Stimulated activated CD4-positive, alpha-beta T cell treated with anti-CD3 and anti-CD28 coated beads, Interleukin-4, amount 100 ng/mL, for 1 hour (primary cell): ENCODE results near the gene ATP6V0C.
"Not testable (repeated sequence)": the region's sequence is repeated elsewhere in the genome, so short reads cannot be mapped to it uniquely, and the experiment has no call there.

Experiments used
- DNase-seq: peaks from one replicate; pipeline ENCODE4 v3.0.0-alpha.2; 2020

ATP6V0C gene

DNA sequence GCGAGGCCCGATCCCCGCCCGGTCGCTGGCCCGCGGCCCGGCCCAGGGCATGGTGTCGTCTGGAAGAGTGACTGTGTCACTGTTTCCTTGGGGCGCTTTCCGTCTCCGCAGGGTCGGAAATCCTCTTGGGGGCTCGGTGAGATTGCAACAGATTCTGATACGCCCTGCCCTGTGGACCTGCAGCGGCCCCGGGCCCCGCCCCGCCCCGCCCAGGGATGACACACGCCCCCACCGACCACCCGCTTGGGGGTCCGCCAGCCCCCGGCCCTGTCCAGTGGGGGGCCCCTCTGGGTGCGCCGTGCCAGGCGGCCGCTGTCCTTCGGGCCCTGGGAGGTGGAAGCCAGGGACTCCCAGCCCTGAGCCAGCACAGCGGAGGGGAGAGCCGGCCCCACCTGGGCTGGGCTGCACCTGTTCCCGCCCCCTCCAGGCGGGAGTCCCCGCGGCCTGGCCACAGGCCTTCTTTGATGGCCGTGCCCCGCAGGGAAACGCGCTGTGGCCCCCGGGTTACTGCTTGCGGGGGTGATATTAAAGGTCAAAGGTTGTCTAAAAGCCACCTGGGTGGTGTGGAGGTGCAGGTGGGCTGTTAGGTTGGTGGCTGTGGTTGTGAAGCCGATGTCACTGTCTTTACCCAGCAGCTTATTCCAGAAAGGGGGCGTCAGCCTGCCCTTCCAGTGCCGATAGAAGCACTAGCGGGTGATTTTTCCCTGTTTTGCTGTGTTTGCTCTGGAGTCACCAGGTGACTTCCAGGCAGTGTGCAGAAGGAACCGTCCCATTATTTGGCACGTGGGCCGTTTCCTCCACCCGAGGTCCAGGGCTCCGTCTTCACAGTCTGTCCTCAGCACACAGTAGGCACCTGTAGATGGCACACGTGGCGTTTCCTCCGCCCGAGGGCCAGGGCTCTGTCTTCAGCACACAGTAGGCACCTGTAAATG lies 38.1 kb upstream of the ATP6V0C start:
- no peak for DNase-seq

DNA sequence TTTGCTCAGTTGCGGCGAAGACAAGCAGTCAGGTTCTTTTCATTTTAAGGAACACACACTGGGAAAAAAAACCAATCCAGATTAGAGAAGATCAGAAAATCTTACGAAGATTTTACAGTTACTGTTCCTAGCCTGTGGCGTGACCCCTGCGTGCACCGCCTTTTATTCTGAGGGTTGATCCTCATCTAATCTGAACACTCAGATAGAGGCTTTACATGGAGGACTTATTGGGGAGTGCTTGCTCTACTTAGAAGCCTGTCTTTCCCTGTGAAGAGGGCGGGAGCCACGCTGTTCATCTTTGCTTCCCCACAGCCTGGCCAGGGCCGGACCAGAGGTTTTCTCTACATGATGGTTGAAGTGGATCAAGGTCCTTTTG lies 37.4 kb upstream of the ATP6V0C start:
- DNase-seq = no peak

DNA sequence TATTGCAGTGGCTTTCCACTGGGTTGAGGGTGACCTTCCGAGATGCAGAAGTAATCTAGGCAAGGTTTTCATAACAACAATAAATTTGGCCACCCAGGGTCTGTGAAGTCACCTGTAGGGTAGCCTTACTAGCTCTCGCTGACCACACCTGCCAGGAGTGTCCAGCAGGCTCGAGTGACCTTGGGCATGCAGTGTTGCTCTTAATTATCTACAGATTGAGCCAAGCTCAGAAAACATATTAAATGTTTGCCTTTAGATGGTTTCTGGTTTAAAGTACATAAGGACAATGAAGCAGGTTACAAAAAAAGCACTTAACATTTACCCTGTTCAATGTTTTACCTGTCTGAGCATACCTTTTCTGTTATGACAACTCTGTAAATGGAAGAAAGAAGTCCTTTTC lies 37.0 kb upstream of the ATP6V0C start:
- DNase-seq = no peak

DNA sequence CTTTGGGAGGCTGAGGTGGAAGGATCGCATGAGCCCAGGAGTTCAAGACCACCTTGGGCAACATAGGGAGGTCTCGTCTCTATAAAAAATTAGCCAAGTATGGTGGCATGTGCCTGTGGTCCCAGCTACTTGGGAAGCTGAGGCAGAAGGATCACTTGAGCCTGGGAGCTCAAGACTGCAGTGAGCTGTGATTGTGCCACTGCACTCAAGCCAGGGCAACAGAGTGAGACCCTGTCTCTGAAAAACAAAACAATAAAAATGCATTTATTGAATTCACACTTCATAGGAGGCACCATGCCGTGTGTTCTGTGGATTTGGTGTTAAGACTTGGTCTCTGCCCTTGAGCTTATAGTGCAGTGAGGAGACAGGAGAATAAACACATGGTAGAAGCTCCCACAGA lies 36.4 kb upstream of the ATP6V0C start:
- no peak for DNase-seq

DNA sequence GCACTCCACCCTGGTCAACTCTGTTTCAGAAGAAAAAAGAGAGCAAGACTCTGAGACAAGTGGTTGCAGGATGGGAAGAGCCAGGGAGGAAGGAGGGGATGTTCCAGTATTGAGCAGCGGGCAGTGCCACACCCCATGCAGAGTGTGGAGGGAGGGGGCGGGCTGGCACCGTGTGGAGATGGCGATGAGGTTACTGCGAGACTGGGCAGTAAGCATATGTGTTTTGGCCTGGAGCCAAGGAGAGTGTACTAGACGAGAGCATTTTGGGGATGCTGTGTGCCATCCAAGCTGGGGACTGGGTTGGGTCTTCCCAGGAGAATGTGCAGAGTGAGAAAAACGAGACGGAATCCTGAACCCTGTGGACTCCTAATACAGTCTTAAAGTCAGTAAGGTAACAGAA lies 35.5 kb upstream of the ATP6V0C start:
- no peak for DNase-seq

DNA sequence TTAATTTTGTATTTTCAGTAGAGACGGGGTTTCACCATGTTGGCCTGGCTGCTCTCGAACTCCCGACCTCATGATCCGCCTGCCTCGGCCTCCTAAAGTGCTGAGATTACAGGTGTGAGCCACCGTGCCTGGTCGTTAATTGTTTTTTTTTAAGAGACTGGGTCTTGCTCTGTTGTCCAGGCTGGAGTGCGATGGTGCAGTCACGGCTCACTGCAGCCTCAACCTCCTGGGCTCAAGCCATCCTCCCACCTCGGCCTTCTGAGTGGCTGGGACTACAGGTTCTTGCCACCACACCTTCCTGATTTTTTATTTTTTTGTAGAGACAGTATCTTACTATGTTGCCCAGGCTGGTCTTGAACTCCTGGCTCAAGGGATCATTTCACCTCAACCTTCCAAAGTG lies 33.8 kb upstream of the ATP6V0C start:
- DNase-seq = not testable (repeated sequence)

DNA sequence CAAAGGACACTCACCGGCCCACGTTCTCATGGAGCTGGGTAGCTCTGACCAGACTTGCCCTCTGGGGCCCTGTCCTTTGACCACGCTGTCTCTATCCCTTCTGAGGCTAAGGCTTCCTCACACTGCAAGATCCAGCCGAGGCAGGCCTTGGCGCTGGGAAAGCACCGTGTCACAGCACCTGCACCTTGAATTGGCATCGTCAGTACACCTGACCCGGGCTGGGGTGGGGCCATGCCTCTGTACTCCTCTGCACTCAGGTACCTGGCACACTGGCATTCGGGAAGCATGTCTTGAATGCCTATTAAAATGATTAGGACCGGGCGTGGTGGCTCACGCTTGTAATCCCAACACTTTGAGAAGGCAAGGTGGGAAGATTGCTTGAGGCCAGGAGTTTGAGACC lies 32.8 kb upstream of the ATP6V0C start:
- DNase-seq = no peak

DNA sequence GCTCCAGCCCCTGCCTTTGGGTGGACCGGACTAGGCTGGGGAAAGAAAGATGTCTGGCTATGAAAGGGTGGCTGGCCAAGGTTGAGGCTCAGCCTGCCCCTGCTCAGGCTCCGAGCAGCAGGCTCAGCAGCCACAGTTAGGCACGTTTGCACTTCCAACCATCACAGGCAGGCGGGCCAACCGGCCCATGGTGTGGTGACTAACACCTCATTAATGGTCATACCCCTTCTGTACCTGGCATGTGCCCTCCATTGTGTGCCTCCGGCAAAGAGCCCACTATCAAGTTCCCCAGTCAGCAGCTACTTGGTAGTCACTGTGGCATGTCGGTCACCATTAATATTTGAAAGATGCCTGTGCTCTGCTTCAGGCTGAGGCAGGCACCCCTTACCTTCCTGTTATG lies 32.1 kb upstream of the ATP6V0C start:
- no peak for DNase-seq

DNA sequence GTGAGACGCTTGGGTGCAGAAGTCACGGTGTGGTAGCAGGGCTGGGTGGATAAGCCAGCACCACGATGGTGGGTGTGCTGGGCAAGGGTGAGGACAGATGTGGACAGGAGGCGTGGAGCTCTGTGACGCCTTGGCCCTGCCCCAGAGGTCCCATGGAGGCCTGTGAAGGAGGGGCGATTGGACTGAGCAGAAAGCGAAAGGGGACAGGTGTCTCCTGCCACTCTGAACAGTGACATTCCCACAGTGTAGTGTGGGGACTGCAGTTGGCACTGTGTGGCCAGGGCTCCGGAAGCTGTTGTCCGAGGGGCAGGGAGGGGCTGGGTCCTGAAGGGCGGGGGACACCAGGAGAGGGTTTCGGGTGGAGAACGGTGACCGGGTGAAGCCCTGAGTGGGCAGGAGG lies 31.5 kb upstream of the ATP6V0C start:
- no peak for DNase-seq

DNA sequence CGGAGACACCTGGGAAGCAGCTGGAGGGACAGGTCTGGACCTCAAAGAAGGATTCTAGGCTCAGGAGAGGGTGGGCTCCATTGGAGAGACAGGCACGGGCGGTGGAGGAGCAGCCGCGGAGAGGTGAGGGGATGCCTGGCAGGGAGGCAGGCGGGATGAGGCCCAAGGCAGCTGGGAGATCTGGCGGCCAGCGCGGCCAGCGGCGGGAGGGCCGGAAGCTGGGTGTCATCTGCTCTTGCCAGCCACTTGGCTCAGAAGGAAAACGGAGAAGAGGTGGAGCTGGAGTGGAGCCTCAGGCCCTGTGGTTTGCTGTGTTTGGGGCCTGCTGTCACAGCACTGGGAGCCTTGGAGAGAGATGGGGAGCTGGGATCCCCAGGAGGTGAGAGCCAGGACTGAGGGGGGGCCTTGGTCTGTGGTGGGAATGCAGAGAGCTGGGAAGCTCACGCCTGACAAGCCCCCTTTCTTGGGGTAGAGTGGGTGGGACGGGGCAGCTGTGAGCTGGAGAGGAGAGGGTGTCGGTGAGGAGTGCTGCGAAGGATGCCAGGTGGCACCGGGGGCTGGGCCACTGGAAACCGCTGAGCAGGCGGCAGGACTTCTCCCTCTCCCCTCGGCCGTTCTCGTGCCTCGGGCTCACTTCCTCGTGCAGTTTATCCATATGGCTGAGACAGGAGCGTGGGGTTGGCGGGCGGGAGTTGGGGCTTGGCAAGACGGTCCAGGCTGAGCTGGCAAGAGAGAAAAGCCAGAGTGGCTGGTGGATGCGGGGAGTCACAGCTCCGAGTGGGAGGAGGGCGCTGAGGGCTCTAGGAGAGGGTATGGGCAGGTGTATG lies 30.8 kb upstream of the ATP6V0C start:
- no peak for DNase-seq

DNA sequence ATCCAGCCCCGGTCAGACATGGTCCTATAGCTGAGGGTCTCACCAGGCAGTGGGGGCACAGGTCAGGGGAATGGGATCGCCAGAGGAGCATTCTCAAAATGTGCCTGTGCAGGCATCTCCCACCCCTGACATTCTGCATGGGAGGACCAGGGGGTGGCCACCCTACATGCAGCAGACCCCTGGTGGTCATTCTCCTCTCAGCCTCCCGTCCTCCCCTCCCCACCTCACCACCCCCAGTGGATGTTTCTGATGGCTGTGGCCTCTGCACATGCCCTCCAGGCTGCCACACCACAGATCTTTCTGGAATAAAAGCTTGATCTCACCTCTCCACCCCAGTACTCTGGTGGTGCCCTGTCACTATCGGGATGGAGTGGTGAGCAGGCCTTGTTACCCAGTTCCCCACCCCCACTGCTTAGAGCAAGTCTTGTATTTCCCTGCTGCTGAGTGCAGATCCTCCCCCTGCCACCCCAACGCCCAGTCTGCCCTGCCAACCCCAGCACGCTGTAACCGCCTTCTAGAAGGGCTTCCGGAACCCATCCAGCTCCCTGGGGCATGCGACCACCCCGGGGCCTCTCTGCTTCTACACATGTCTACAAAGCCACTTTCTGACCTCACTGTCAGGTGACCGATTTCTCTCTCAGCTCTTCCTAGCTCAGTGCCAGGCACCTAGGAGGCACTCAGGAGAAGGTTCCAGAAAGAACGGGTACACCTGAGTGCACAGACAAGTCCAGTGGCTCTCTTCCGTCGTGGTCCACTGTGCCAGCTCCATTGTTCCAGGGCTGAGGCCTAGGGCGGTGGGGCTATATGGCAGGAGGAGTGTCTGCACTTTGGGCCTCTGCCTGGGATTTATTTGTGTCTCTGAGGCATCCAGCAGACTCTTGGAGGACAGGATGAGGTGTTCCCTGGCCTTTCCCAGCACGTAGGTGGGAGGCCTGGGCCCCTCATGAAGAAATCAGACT lies 29.5 kb upstream of the ATP6V0C start:
- DNase-seq = no peak

DNA sequence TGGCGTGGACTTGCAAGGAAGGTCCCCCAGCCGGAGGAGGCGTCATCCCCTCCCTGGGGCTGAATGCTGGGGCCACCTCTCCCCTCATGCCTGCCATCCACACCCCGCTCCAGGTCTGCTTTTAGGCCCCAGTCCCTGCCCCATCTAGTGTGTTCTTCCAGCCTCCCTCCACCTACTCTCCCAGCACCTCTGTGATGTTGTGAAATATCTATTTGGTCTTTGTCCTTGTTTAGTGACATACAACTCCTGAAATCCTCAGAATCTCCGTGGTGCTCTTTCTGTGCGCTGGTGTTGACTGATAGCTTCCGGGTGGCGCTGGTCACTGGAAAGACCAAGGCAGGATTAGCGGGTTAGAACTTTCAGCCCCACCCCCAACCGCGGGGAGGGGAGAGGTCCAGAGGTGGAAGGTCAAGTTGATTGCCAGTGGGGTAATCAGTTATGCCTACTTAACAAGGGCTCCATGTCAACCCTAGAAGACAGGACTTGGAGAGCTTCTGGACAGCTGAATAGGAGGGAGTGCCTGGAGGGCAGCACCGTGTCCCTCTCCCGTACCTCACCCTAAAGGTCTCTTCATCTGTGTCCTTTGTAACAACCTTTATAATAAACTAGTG lies 28.7 kb upstream of the ATP6V0C start:
- no peak for DNase-seq

DNA sequence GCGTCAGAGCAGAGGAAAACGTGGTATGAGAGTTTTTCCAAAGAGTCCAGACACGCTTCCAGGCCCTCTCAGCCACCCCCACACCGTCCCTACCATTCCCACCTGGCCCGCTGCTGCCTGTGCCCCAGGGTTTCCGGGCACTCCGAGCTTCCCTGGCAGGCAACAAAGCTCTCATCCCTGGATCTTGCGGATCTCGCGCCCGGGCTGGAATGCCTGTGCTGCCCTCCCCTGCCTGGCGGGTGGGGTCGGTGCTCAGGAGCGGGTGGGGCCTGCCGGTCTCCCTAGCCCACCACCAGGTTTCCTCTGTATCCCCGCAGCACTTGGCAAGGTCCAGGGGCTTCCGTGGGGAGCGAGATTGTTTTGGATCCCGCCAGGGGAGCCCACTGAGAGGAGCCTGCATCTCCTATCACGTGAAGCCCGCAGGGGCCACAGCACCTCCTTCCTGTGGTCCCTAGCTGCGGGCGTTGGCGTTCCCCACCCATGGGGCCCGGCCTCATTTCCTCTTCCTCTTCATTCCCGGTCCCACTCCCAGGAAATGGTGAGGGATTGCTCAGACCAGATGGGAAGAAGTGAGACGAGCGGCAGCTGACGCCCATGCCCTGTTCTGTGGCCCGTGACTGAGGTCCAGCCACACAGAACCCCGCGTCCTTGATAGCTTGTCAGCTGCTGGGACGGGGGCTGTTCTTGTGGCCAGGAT lies 27.8 kb upstream of the ATP6V0C start:
- DNase-seq = no peak

DNA sequence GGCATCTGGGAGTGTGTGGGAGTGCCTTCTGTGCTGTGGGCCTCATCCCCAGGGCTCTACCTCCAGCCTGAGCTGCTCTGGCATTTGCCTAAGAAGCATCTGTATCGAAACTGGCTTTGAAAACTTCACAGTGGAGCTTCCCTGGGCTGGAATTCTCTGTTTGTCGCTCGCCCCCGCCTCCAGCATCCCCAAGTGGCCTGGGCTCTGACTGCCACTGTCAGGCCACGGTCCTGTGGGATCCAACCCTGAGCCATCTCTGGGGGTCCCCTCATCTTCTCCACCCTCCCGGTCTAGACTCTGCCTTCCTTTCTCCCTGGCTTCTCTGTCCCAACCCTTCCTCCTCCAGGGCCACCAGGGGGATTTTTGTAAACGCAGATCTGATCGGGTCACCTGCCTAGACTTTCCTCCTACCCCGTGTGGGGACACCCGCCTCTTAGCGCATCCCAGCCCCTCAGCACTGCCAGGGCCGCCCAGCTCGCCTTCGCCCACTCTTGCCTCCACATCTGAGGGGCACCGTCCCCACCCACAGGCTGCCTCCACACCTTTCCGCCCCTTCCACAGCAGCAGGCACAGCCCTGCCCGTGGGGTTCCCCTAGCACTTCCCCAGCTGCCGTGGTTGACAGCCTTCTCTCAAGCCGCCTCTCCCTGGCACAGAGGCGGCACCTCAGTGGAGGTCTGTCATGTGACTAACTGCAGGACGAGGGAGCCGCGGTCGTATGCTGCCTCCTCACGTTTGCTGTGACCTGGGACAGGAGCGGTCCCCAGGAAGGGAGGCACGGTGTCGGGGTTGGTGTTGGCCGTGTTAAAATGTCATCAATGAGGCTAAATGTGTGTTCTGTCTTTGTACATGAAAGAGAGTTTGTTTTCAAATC lies 26.9 kb upstream of the ATP6V0C start:
- DNase-seq = peak; percentile 74

DNA sequence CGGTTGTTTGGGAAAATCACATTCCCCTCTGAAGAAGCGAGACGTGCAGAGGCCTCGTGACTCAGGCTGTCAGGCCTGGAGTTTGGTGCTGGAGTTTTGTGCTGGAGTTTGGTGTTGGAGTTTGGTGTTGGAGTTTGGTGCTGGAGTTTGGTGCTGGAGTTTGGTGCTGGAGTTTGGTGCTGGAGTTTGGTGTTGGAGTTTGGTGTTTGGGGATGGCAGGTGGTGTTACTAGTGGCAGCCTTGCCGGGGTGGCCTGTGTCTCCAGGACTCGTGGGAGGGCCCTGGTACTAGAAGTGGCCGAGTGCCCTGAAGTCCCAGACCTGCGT lies 26.3 kb upstream of the ATP6V0C start:
- no peak for DNase-seq

DNA sequence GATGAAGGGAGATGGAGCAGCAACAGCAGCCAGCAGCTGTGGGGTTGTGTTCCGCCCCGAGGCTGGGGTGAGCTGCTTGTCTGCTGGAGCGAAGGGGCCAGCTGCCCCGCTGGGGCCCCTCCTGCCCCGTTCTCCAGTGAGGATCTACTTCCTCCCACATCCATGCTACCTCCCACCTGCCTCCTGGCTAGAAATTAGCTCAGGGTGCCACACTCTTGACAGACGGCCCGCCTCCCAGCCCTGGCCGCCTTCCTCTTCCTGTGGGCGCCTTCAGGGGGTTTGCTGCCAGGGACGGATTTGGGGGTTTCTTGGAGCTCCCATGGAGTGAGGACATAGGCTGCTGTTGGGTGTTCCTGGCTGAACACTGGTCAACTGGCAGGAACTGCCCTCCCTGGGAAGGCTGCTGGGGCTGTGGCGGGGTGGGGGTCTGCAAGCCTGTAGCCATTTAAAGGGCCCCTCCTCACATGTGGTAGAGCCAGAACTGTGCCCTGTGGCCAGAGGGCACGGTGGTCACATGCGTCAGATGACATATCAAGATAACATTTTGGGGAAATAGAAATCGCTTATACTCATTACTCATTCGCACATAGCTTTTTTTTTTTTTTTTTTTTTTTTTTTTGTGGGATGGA lies 25.7 kb upstream of the ATP6V0C start:
- DNase-seq = no peak

DNA sequence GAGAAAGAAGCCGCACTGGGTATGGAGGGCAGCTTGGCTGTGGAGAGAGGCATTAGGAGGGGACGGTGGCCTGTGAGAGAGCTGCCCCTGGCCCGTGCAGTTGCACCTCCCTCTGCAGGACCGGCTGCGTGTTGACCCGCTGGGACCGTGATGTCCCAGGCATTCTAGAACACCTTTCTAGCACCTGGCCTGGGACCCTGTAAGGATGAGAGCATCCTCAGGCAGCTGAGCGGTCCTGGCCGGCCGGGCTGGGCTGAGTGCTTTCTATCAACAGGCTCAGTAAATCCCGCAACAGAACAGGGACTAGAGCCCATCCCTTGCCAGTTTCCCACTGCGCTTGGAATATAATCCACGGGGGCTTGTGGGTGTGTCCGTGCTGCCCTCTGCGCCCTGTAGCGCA lies 24.2 kb upstream of the ATP6V0C start:
- DNase-seq = no peak

DNA sequence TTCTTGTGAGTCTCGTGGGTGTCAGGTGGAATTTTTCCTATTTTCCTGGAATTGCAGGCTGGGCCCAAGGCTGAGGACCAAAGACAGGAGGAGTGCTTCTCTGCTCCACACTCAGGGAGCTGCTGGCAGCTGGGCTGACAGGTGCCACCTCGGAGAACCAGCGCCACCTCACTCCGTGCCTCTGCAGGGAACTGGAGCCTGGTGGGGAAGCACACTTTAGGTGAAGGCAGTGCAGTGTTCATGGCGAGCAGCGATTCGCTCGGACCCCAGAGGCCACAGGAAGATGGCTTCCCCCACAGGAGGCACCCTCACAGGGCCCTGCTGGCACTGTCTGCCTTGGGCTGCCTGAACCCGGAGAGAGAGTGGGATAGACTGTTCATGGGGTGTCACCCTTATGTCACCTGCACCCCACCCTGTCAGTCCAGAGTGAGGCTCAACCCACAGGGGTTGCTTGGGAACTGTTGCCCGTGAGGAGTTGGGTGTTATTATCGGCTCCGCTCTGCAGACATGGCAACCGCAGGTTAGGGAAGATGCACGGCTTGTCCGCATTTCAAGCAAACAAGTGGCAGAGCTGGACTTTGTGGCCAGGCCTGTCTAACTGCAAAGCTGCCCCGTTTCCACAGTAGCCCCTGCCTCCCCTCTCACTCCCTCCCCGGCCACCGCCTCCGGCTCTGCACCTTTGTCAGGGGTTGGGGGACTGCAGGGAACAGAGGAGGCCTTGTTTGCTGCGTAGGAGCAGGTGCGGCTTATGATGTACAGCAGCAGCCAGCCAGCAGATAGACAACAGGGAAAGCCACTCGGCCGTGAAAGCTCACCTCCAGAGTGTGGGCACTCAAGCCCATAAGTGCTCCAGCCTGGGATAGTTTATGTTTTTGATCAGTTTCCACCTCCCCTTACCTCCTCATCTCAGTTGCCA lies 23.3 kb upstream of the ATP6V0C start:
- DNase-seq = no peak

DNA sequence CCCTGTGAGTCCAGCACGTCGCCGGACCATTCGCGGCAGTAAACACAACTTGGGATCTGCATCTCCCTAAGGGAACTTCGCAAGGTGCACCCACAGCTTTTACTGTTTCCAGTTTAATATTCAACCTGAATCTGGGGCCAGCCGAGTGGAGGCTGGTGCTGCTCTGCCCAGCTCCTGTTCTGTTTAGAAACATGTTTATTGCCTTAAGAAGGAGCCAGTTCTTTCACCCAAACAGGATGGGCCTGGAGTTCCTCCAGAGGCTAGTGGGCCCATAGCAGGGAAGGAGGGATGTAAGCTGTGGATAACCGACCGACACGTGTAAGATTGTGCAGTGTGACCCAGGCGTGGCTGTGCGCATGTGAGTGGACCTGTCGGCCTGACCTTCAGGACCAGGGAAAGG lies 21.5 kb upstream of the ATP6V0C start:
- DNase-seq = no peak
